HUES6 (cell line): Measurements from ENCODE around the gene TPO.

ENCODE experiments used
- H3K27ac ChIP-seq: 2 replicates; pipeline ENCODE4 v1.7.0; 2013; ENCODE audit warnings: low read depth, mild to moderate bottlenecking, low read length, inconsistent platforms
- H3K27me3 ChIP-seq: 2 replicates; pipeline ENCODE4 v1.6.1; 2013; ENCODE audit warnings: low read length; ENCODE audit not compliant: control insufficient read depth, insufficient read depth
- H3K36me3 ChIP-seq: 2 replicates; pipeline ENCODE4 v1.6.1; 2013; ENCODE audit warnings: low read length; ENCODE audit not compliant: control insufficient read depth, insufficient read depth
- H3K4me1 ChIP-seq: 2 replicates; pipeline ENCODE4 v1.6.1; 2013; ENCODE audit warnings: low read length; ENCODE audit not compliant: control insufficient read depth, insufficient read depth
- H3K4me3 ChIP-seq: 2 replicates; pipeline ENCODE4 v1.5.1; 2013; ENCODE audit warnings: low read depth, low read length
- H3K9ac ChIP-seq: one replicate; pipeline ENCODE4 v1.6.1; 2013; ENCODE audit warnings: mild to moderate bottlenecking, low read length
- H3K9me3 ChIP-seq: 2 replicates; pipeline ENCODE4 v1.6.1; 2013; ENCODE audit warnings: low read depth, low read length; ENCODE audit not compliant: control insufficient read depth, insufficient read depth

Gene TPO

GRCh38 chr2:1494257-1494656 lies 81.0 kb downstream of the TPO start:
- H3K9ac ChIP-seq, result no peak overlapping the region
- no peak overlapping the region for H3K4me3 ChIP-seq
- peaks cover 3% of the 10 kb centered on the region; the same call in 1 of the 2 replicates for H3K4me1 ChIP-seq
- H3K27ac ChIP-seq, result no peak overlapping the region
- H3K27me3 ChIP-seq, result no peaks in the 10 kb centered on the region; the same call in 1 of the 2 replicates
- no peaks in the 10 kb centered on the region for H3K36me3 ChIP-seq
- H3K9me3 ChIP-seq, result no peaks in the 10 kb centered on the region

- H3K4me3 ChIP-seq, result no peak overlapping the region
- H3K27me3 ChIP-seq, result no peaks in the 10 kb centered on the region; the same call in 1 of the 2 replicates
- H3K9me3 ChIP-seq, result no peaks in the 10 kb centered on the region
- no peak overlapping the region for H3K9ac ChIP-seq
- no peaks in the 10 kb centered on the region for H3K36me3 ChIP-seq
- H3K4me1 ChIP-seq, result peaks cover 3% of the 10 kb centered on the region; the same call in 1 of the 2 replicates
- no peak overlapping the region for H3K27ac ChIP-seq
These were observed 81.6 kb downstream of the TPO start for GRCh38 chr2:1494906-1495305.

- H3K36me3 ChIP-seq, result no peaks in the 10 kb centered on the region
- no peaks in the 10 kb centered on the region for H3K9me3 ChIP-seq
- H3K27me3 ChIP-seq, result no peaks in the 10 kb centered on the region; the same call in 1 of the 2 replicates
- no peak overlapping the region for H3K27ac ChIP-seq
- peaks cover 3% of the 10 kb centered on the region; the same call in 1 of the 2 replicates for H3K4me1 ChIP-seq
- no peak overlapping the region for H3K4me3 ChIP-seq
- H3K9ac ChIP-seq, result no peak overlapping the region
These were observed 82.6 kb downstream of the TPO start for GRCh38 chr2:1495676-1496358.

- Histone ChIP-seq H3K27ac (no peak overlapping the region), H3K27me3 (no peaks in the 10 kb centered on the region; the same call in 1 of the 2 replicates), H3K4me3 (no peak overlapping the region), H3K36me3 (no peaks in the 10 kb centered on the region), H3K9me3 (no peaks in the 10 kb centered on the region), H3K4me1 (peaks cover 3% of the 10 kb centered on the region; the same call in 1 of the 2 replicates), H3K9ac (no peak overlapping the region)
These were observed 83.1 kb downstream of the TPO start for GRCh38 chr2:1496359-1496821.

- no peak overlapping the region for H3K27ac ChIP-seq
- peaks cover 3% of the 10 kb centered on the region; the same call in 1 of the 2 replicates for H3K4me1 ChIP-seq
- no peaks in the 10 kb centered on the region; the same call in 1 of the 2 replicates for H3K27me3 ChIP-seq
- no peaks in the 10 kb centered on the region for H3K9me3 ChIP-seq
- H3K4me3 ChIP-seq, result no peak overlapping the region
- no peak overlapping the region for H3K9ac ChIP-seq
- no peaks in the 10 kb centered on the region for H3K36me3 ChIP-seq
These were observed 83.9 kb downstream of the TPO start for GRCh38 chr2:1497122-1497611.

- Histone ChIP-seq H3K27me3 (no peaks in the 10 kb centered on the region; the same call in 1 of the 2 replicates), H3K9me3 (no peaks in the 10 kb centered on the region), H3K9ac (no peak overlapping the region), H3K27ac (no peak overlapping the region), H3K4me3 (no peak overlapping the region), H3K36me3 (no peaks in the 10 kb centered on the region), H3K4me1 (peaks cover 3% of the 10 kb centered on the region; the same call in 1 of the 2 replicates)
These were observed 84.9 kb downstream of the TPO start for GRCh38 chr2:1498176-1498575.

- Histone ChIP-seq H3K4me1 (peaks cover 3% of the 10 kb centered on the region; the same call in 1 of the 2 replicates), H3K9me3 (no peaks in the 10 kb centered on the region), H3K4me3 (no peak overlapping the region), H3K36me3 (no peaks in the 10 kb centered on the region), H3K27me3 (no peaks in the 10 kb centered on the region; the same call in 1 of the 2 replicates), H3K9ac (no peak overlapping the region), H3K27ac (no peak overlapping the region)
These were observed 86.0 kb downstream of the TPO start for GRCh38 chr2:1499033-1499795.

- H3K27me3 ChIP-seq, result no peaks in the 10 kb centered on the region
- no peak overlapping the region for H3K27ac ChIP-seq
- no peaks in the 10 kb centered on the region for H3K9me3 ChIP-seq
- H3K4me1 ChIP-seq, result peaks cover 3% of the 10 kb centered on the region; the same call in 1 of the 2 replicates
- no peak overlapping the region for H3K9ac ChIP-seq
- H3K36me3 ChIP-seq, result no peaks in the 10 kb centered on the region
- H3K4me3 ChIP-seq, result no peak overlapping the region
These were observed 88.0 kb downstream of the TPO start for GRCh38 chr2:1501038-1501851.

GRCh38 chr2:1501991-1502390 lies 88.7 kb downstream of the TPO start:
- Histone ChIP-seq H3K27me3 (no peaks in the 10 kb centered on the region), H3K36me3 (no peaks in the 10 kb centered on the region), H3K27ac (no peak overlapping the region), H3K4me3 (no peak overlapping the region), H3K4me1 (no peaks in the 10 kb centered on the region), H3K9me3 (no peaks in the 10 kb centered on the region), H3K9ac (no peak overlapping the region)

- no peaks in the 10 kb centered on the region for H3K4me1 ChIP-seq
- no peaks in the 10 kb centered on the region for H3K9me3 ChIP-seq
- no peak overlapping the region for H3K4me3 ChIP-seq
- H3K27me3 ChIP-seq, result no peaks in the 10 kb centered on the region
- H3K36me3 ChIP-seq, result no peaks in the 10 kb centered on the region
- no peak overlapping the region for H3K27ac ChIP-seq
- no peak overlapping the region for H3K9ac ChIP-seq
These were observed 89.6 kb downstream of the TPO start for GRCh38 chr2:1502891-1503304.
